HCT116 (cell line): ENCODE results near the gene PLA2G2C. TPM values are rescaled to one million over a fixed set of nuclear protein-coding genes. Genes with fewer than 3 reads are reported as not detected.

Experiments used
- ATAC-seq: fragments of 200-7000 bp; cut with Tn5 transposase; 2 replicates; pipeline ENCODE4 v1.9.1; 2020; ENCODE audit warnings: mild to moderate bottlenecking, moderate library complexity
- BruUV-seq: library from RNA; stranded (reverse); fragments of 400-500 nt; replicated peaks from 2 replicates; lab custom pipeline; 2021; lab: Mats Ljungman, UMichigan
- CTCF ChIA-PET: fragments of 300-600 bp; sonication (Branson Sonifier 250); formaldehyde crosslinking; loops from one replicate; lab custom pipeline; 2021; ENCODE audit warnings: antibody characterized with exemption; lab: Charles Lee
- POLR2A ChIA-PET: fragments of 300-600, 350-600 bp; sonication (Branson Sonifier 250); formaldehyde crosslinking; loops from one replicate; lab custom pipeline; 2021; ENCODE audit warnings: antibody characterized with exemption; lab: Charles Lee
- RAD21 ChIA-PET, 2 experiments: fragments of 300-600 bp; sonication (Branson Sonifier 250); formaldehyde crosslinking; loops; one replicate each; lab custom pipeline; 2023; ENCODE audit warnings: low total read pairs in 2 of 2; ENCODE audit not compliant: uncharacterized antibody in 2 of 2, unreplicated experiment in 2 of 2, low non-redundant PET in 1 of 2; lab: Charles Lee
- DNase-seq: peaks from one replicate; pipeline ENCODE4 v3.0.0-alpha.2; 2010; ENCODE audit warnings: low read depth, low spot score
- H2AFZ ChIP-seq: fragments of 200-600 bp; shearing (Covaris generic), sonication (generic); 2 replicates; pipeline ENCODE4 v1.6.1; 2017; ENCODE audit warnings: low read depth, mixed run types, mixed read lengths, antibody characterized with exemption, low read length; ENCODE audit not compliant: poor library complexity, severe bottlenecking
- H3K27ac ChIP-seq: 2 replicates; pipeline ENCODE4 v1.5.1; 2012; ENCODE audit warnings: low read depth, low read length
- H3K27me3 ChIP-seq: fragments of 200-600 bp; sonication (generic); 2 replicates; pipeline ENCODE4 v1.6.1; 2016; ENCODE audit warnings: mixed run types, low read length, mixed read lengths; ENCODE audit not compliant: insufficient read depth
- H3K36me3 ChIP-seq, 2 experiments: fragments of 200-500 bp in 1 of 2; fragments of 200-600 bp in 1 of 2; sonication (Bioruptor generic) in 1 of 2; sonication (generic) in 1 of 2; 2 replicates each; pipeline versions ENCODE4 v1.5.1 to v1.6.1; 2014 to 2016; ENCODE audit warnings: low read length in 2 of 2, inconsistent platforms in 1 of 2, mixed read lengths in 1 of 2, mixed run types in 1 of 2; ENCODE audit not compliant: insufficient read depth in 2 of 2, control insufficient read depth in 1 of 2
- H3K4me1 ChIP-seq, 2 experiments: fragments of 200-600 bp in 1 of 2; sonication (generic) in 1 of 2; 2 replicates each; pipeline versions ENCODE4 v1.5.1 to v1.6.1; 2012 to 2017; ENCODE audit warnings: low read length in 2 of 2, inconsistent platforms in 1 of 2, mild to moderate bottlenecking in 1 of 2, mixed read lengths in 1 of 2, mixed run types in 1 of 2, moderate library complexity in 1 of 2; ENCODE audit not compliant: insufficient read depth in 2 of 2, control insufficient read depth in 1 of 2
- H3K4me2 ChIP-seq: fragments of 200-600 bp; sonication (generic); 2 replicates; pipeline ENCODE4 v1.6.1; 2017; ENCODE audit warnings: mixed run types, low read length, mixed read lengths
- H3K4me3 ChIP-seq, 2 experiments: fragments of 200-600 bp in 1 of 2; sonication (generic) in 1 of 2; replicated peaks in 1 of 2; 2 replicates each; pipeline ENCODE4 v1.5.1; 2011 to 2016; ENCODE audit warnings: low read length in 2 of 2, control low read depth in 1 of 2, low read depth in 1 of 2, mild to moderate bottlenecking in 1 of 2, mixed read lengths in 1 of 2, mixed run types in 1 of 2
- H3K79me2 ChIP-seq: fragments of 200-600 bp; sonication (generic); 2 replicates; pipeline ENCODE4 v1.6.1; 2017; ENCODE audit warnings: mild to moderate bottlenecking, mixed run types, low read length, moderate library complexity, mixed read lengths; ENCODE audit not compliant: insufficient read depth
- H3K9ac ChIP-seq: fragments of 200-600 bp; sonication (generic); 2 replicates; pipeline ENCODE4 v1.6.1; 2016; ENCODE audit warnings: low read length, mixed read lengths
- H3K9me2 ChIP-seq: fragments of 200-600 bp; sonication (generic), shearing (Covaris generic); 2 replicates; pipeline ENCODE4 v1.6.1; 2017; ENCODE audit warnings: mixed run types, mild to moderate bottlenecking, moderate library complexity; ENCODE audit not compliant: insufficient read depth
- H3K9me3 ChIP-seq, 2 experiments: fragments of 200-500 bp in 1 of 2; fragments of 200-600 bp in 1 of 2; sonication (Bioruptor generic) in 1 of 2; sonication (generic) in 1 of 2; 2 replicates each; pipeline ENCODE4 v1.6.1; 2014 to 2017; ENCODE audit warnings: low read length in 2 of 2, mixed read lengths in 2 of 2, inconsistent platforms in 1 of 2, low read depth in 1 of 2, mild to moderate bottlenecking in 1 of 2, mixed run types in 1 of 2, moderate library complexity in 1 of 2; ENCODE audit not compliant: control insufficient read depth in 1 of 2, insufficient read depth in 1 of 2
- H4K20me1 ChIP-seq: fragments of 200-600 bp; sonication (generic), shearing (Covaris generic); 2 replicates; pipeline ENCODE4 v1.6.1; 2017; ENCODE audit warnings: mixed run types, mild to moderate bottlenecking, moderate library complexity; ENCODE audit not compliant: insufficient read depth
- CBX3 ChIP-seq: IDR thresholded peaks from 2 replicates; pipeline ENCODE4 v1.6.1; 2012; ENCODE audit warnings: low read depth
- CEBPB ChIP-seq: IDR thresholded peaks from 2 replicates; pipeline ENCODE4 v1.6.1; 2012; ENCODE audit warnings: low read depth
- ELF1 ChIP-seq: IDR thresholded peaks from 2 replicates; pipeline ENCODE4 v1.6.1; 2012; ENCODE audit warnings: low read depth, borderline replicate concordance
- EZH2phosphoT487 ChIP-seq: fragments of 200-600 bp; IDR thresholded peaks from 2 replicates; pipeline ENCODE4 v1.6.1; 2018; ENCODE audit warnings: antibody characterized with exemption, borderline replicate concordance
- FOSL1 ChIP-seq: IDR thresholded peaks from 2 replicates; pipeline ENCODE4 v1.6.1; 2012; ENCODE audit warnings: low read depth
- JUND ChIP-seq: IDR thresholded peaks from 2 replicates; pipeline ENCODE4 v1.6.1; 2012
- POLR2AphosphoS5 ChIP-seq: IDR thresholded peaks from 2 replicates; pipeline ENCODE4 v1.6.1; 2011; ENCODE audit warnings: mild to moderate bottlenecking, low read depth, low read length, moderate library complexity
- RAD21 ChIP-seq: IDR thresholded peaks from 2 replicates; pipeline ENCODE4 v1.6.1; 2012; ENCODE audit warnings: low read depth, mild to moderate bottlenecking
- SIN3A ChIP-seq: IDR thresholded peaks from 2 replicates; pipeline ENCODE4 v1.6.1; 2012; ENCODE audit warnings: low read depth
- SP1 ChIP-seq: IDR thresholded peaks from 2 replicates; pipeline ENCODE4 v1.6.1; 2012; ENCODE audit warnings: low read depth
- YY1 ChIP-seq: IDR thresholded peaks from 2 replicates; pipeline ENCODE4 v1.6.1; 2011; ENCODE audit warnings: low read length, low read depth, moderate library complexity, mild to moderate bottlenecking; ENCODE audit not compliant: insufficient replicate concordance; ENCODE audit errors: extremely low read depth
- intact Hi-C: fragments of 100-400 bp; cut with micrococcal nuclease; formaldehyde crosslinking; loops from 2 replicates; pipeline ENCODE4 v1.10.0; 2022
- total RNA-seq: library from RNA; stranded (reverse); gene quantifications from one replicate; pipeline ENCODE4 v1.2.1, GENCODE V29; 2021; ENCODE audit not compliant: unreplicated experiment
- TF ChIP-seq, protein P1 (sequence below): IDR thresholded peaks from 2 replicates; pipeline ENCODE4 v1.6.1; 2012
- TF ChIP-seq, protein P2 (sequence below): IDR thresholded peaks from 2 replicates; pipeline ENCODE4 v1.6.1; 2011; ENCODE audit warnings: mild to moderate bottlenecking, low read length, moderate library complexity; ENCODE audit not compliant: insufficient replicate concordance; ENCODE audit errors: extremely low read depth

Gene PLA2G2C
- total RNA-seq, 1 experiment from 2014 or later, result not detected

DNA sequence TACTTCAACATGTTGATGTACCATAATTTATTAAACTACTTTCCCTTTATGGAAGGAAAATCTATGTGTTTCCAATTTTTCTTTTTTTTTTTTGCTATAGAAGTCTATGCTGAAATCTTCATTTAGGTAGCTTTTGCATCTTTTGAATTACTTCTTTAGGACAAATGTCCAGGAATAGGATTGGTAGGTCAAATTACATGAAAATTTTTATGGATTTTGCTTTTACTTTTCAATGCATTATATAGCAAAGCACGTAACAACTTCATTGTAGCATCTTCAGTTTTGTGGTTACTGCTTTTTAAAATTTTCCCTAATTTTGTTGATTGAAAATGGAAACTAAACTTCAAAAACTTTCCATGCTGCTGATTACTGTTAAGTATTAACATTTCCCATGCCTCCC is 12.0 kb upstream of the PLA2G2C start:
- no peak overlapping the region for H3K27ac ChIP-seq
- no peaks in the 10 kb centered on the region for H3K36me3 ChIP-seq
- no TSS peak for BruUV-seq
- ChIA-PET POLR2A (no interaction called here), RAD21 (no interaction called here), CTCF (no interaction called here)
- H2AFZ ChIP-seq, result no peak overlapping the region
- H3K79me2 ChIP-seq, result no peaks in the 10 kb centered on the region
- H3K9me2 ChIP-seq, result no peaks in the 10 kb centered on the region
- H4K20me1 ChIP-seq, result no peaks in the 10 kb centered on the region
- intact Hi-C loops, result no loop called here
- no peak overlapping the region for H3K4me2 ChIP-seq
- no peak overlapping the region for H3K4me3 ChIP-seq
- H3K27me3 ChIP-seq, result peaks cover 12% of the 10 kb centered on the region; the same call in 1 of the 2 replicates
- DNase-seq (no peak), ATAC-seq (no peak)
- H3K4me1 ChIP-seq, result peaks cover 0 to 3% of the 10 kb centered on the region in 2 experiments; a peak in 1 of 4 replicates
- no peaks in the 10 kb centered on the region for H3K9me3 ChIP-seq
- TF ChIP-seq CEBPB (no peak), FOSL1 (no peak), CBX3 (no peak), RAD21 (no peak), YY1 (no peak), SP1 (no peak), POLR2AphosphoS5 (no peak), ELF1 (no peak), JUND (no peak), SIN3A (no peak), EZH2phosphoT487 (no peak)
- TF ChIP-seq, protein P1, sequence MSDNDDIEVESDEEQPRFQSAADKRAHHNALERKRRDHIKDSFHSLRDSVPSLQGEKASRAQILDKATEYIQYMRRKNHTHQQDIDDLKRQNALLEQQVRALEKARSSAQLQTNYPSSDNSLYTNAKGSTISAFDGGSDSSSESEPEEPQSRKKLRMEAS, result no peak
- TF ChIP-seq, protein P2, sequence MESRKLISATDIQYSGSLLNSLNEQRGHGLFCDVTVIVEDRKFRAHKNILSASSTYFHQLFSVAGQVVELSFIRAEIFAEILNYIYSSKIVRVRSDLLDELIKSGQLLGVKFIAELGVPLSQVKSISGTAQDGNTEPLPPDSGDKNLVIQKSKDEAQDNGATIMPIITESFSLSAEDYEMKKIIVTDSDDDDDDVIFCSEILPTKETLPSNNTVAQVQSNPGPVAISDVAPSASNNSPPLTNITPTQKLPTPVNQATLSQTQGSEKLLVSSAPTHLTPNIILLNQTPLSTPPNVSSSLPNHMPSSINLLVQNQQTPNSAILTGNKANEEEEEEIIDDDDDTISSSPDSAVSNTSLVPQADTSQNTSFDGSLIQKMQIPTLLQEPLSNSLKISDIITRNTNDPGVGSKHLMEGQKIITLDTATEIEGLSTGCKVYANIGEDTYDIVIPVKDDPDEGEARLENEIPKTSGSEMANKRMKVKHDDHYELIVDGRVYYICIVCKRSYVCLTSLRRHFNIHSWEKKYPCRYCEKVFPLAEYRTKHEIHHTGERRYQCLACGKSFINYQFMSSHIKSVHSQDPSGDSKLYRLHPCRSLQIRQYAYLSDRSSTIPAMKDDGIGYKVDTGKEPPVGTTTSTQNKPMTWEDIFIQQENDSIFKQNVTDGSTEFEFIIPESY, result no peak
- H3K9ac ChIP-seq, result no peak overlapping the region
